K562 (cell line): ENCODE data around the gene SH3BP5. TPM values are rescaled to one million over a fixed set of nuclear protein-coding genes. Genes with fewer than 3 reads are reported as not detected.
A peak's percentile ranks its signal among the peaks of the same experiment; 100 is the strongest.

Experiments
- ARID1B ChIP-seq: fragments of 450-650 bp; IDR thresholded peaks from 2 replicates; pipeline ENCODE4 v1.6.1; 2016; ENCODE audit warnings: antibody characterized with exemption, mild to moderate bottlenecking, inconsistent platforms
- ATF3 ChIP-seq, 2 experiments: fragments of 450-650 bp in 1 of 2; sonication (generic) in 1 of 2; formaldehyde crosslinking in 1 of 2; IDR thresholded peaks in 1 of 2; conservative IDR thresholded peaks in 1 of 2; 2 replicates each; pipeline versions ENCODE4 v1.6.1 to v1.8.1; 2016 to 2023; ENCODE audit warnings: mild to moderate bottlenecking in 2 of 2, moderate library complexity in 2 of 2, inconsistent platforms in 1 of 2, missing genetic modification reagents in 1 of 2
- BRF2 ChIP-seq: IDR thresholded peaks from 3 replicates; pipeline ENCODE4 v1.6.1; 2011; ENCODE audit warnings: borderline replicate concordance, mild to moderate bottlenecking; ENCODE audit not compliant: insufficient read length, insufficient read depth
- CLOCK ChIP-seq: fragments of 250-450 bp; sonication (Bioruptor Pico); IDR thresholded peaks from 2 replicates; pipeline ENCODE4 v1.4.0; 2020; ENCODE audit warnings: mild to moderate bottlenecking, moderate library complexity, borderline replicate concordance
- E2F8 ChIP-seq: fragments of 450-650 bp; IDR thresholded peaks from 2 replicates; pipeline ENCODE4 v1.7.1; 2018; ENCODE audit warnings: mild to moderate bottlenecking, low read depth; ENCODE audit not compliant: partially characterized antibody
- GABPB1 ChIP-seq: sonication (generic); formaldehyde crosslinking; IDR thresholded peaks from 2 replicates; pipeline ENCODE4 v1.8.0; 2022; ENCODE audit warnings: mild to moderate bottlenecking, missing genetic modification reagents
- LCOR ChIP-seq: sonication (generic); formaldehyde crosslinking; IDR thresholded peaks from 2 replicates; pipeline ENCODE4 v1.8.0; 2022; ENCODE audit warnings: mild to moderate bottlenecking, missing genetic modification reagents
- MYNN ChIP-seq, 2 experiments: sonication (generic); formaldehyde crosslinking in 1 of 2; IDR thresholded peaks; 2 replicates each; pipeline versions ENCODE4 v1.5.0 to v1.6.1; 2016 to 2020; ENCODE audit warnings: antibody characterized with exemption in 1 of 2, missing genetic modification reagents in 1 of 2
- PCBP2 ChIP-seq: fragments of 200-400 bp; formaldehyde crosslinking; IDR thresholded peaks from 2 replicates; pipeline ENCODE4 v1.6.1; 2018; ENCODE audit warnings: low read length, low read depth, mild to moderate bottlenecking, moderate library complexity; ENCODE audit not compliant: poor library complexity, severe bottlenecking
- SOX6 ChIP-seq: fragments of 450-650 bp; IDR thresholded peaks from 2 replicates; pipeline ENCODE4 v1.6.1; 2014; ENCODE audit warnings: mild to moderate bottlenecking
- TEAD4 ChIP-seq, 2 experiments: sonication (generic) in 1 of 2; formaldehyde crosslinking in 1 of 2; IDR thresholded peaks; 2 replicates each; pipeline versions ENCODE4 v1.6.1 to v1.8.0; 2012 to 2022; ENCODE audit warnings: borderline replicate concordance in 1 of 2, inconsistent platforms in 1 of 2, low read length in 1 of 2, mild to moderate bottlenecking in 1 of 2, missing genetic modification reagents in 1 of 2
- TOE1 ChIP-seq, 2 experiments: fragments of 450-650 bp in 1 of 2; sonication (generic) in 1 of 2; formaldehyde crosslinking in 1 of 2; IDR thresholded peaks; 2 replicates each; pipeline versions ENCODE4 v1.7.1 to v1.8.0; 2016 to 2022; ENCODE audit warnings: borderline replicate concordance in 2 of 2, mild to moderate bottlenecking in 2 of 2, antibody characterized with exemption in 1 of 2, inconsistent platforms in 1 of 2, low read depth in 1 of 2, missing genetic modification reagents in 1 of 2, moderate library complexity in 1 of 2
- XRCC3 ChIP-seq: fragments of 450-650 bp; IDR thresholded peaks from 2 replicates; pipeline ENCODE4 v1.6.1; 2017; ENCODE audit warnings: mild to moderate bottlenecking, moderate library complexity
- ZBTB26 ChIP-seq: fragments of 450-650 bp; formaldehyde crosslinking; IDR thresholded peaks from 2 replicates; pipeline ENCODE4 v1.4.0; 2022; ENCODE audit warnings: missing genetic modification characterization
- ZNF133 ChIP-seq: fragments of 250-450 bp; sonication (Bioruptor Pico); IDR thresholded peaks from 2 replicates; pipeline ENCODE4 v1.4.0; 2020; ENCODE audit warnings: mild to moderate bottlenecking
- ZNF57 ChIP-seq: fragments of 450-650 bp; formaldehyde crosslinking; IDR thresholded peaks from 2 replicates; pipeline ENCODE4 v1.4.0; 2020; ENCODE audit warnings: mild to moderate bottlenecking, moderate library complexity
- polyA plus RNA-seq, 8 experiments: library from polyadenylated mRNA; depleted of rRNA in 4 of 8; stranded (reverse) in 5 of 8; unstranded in 3 of 8; fragments of >200 nt; fragmentation: Nextera tagmentation in 2 of 8; fragmentation: Illumina TruSeq in 1 of 8; extraction: Ambion mirVana in 2 of 8; extraction: Trizol in 1 of 8; gene quantifications; 2 replicates each; pipeline versions ENCODE4 v1.2.1 to v1.2.3, GENCODE V29; 2011 to 2014; ENCODE audit warnings: inconsistent platforms in 1 of 8, missing spikeins in 1 of 8
- total RNA-seq, 7 experiments: library from RNA; depleted of rRNA in 6 of 7; stranded (reverse); fragments of >200 nt in 6 of 7; fragmentation: Illumina TruSeq in 2 of 7; extraction: Trizol in 2 of 7; gene quantifications; 2 replicates each; pipeline versions ENCODE4 v1.2.1 to v1.2.3, GENCODE V29; 2011 to 2021; ENCODE audit warnings: low replicate concordance in 1 of 7

Gene SH3BP5
- total and polyA plus RNA-seq, 9 of the 15 experiments (the other 6 are each of a cell fraction or from before 2014, with no cell fraction given) = 2.9 to 29.0 (median 14.9) TPM

GRCh38 chr3:15367059-15367458, 34.7 kb upstream of the SH3BP5 start (continued):
- TF ChIP-seq BRF2 = no peak
- no peak for TF ChIP-seq ZNF57
- TF ChIP-seq MYNN (IDR thresholded peaks at IDR 0.05) = no peak
- TF ChIP-seq MYNN (CRISPR knock-in tag; IDR thresholded peaks at IDR 0.05) = no peak
- TF ChIP-seq TOE1 (IDR thresholded peaks at IDR 0.05; ENCODE audit: borderline replicate concordance) = no peak
- TF ChIP-seq TOE1 (CRISPR knock-in tag; IDR thresholded peaks at IDR 0.05; ENCODE audit: borderline replicate concordance, low read depth) = no peak
- TF ChIP-seq ARID1B = peak; percentile 53
- no peak for TF ChIP-seq CLOCK (CRISPR knock-in tag)
- no peak for TF ChIP-seq PCBP2
- peak; percentile 80 for TF ChIP-seq SOX6
- TF ChIP-seq ZNF133 (CRISPR knock-in tag) = no peak
- TF ChIP-seq ZBTB26 = no peak
- peak; percentile 50 for TF ChIP-seq TEAD4 (IDR thresholded peaks at IDR 0.05; ENCODE audit: low read length)
- TF ChIP-seq TEAD4 (CRISPR knock-in tag; IDR thresholded peaks at IDR 0.05; ENCODE audit: borderline replicate concordance) = no peak
- TF ChIP-seq LCOR (CRISPR knock-in tag) = peak; percentile 38; the same call in 1 of the 2 replicates
- TF ChIP-seq E2F8 = no peak
- peak; percentile 88 for TF ChIP-seq ATF3 (IDR thresholded peaks at IDR 0.05)
- no peak for TF ChIP-seq ATF3 (CRISPR knock-in tag; conservative IDR thresholded peaks at IDR 0.05)
- no peak for TF ChIP-seq XRCC3
- TF ChIP-seq GABPB1 = no peak
